GM13976 (cell line): ENCODE measurements around the gene SRSF8.

Experiments used
- DNase-seq: peaks from one replicate; pipeline ENCODE4 v3.0.0; 2012; ENCODE audit warnings: low spot score
- CTCF ChIP-seq: IDR thresholded peaks from 2 replicates; pipeline ENCODE4 v1.5.1; 2012; ENCODE audit warnings: borderline replicate concordance, mild to moderate bottlenecking; ENCODE audit not compliant: insufficient read depth; ENCODE audit errors: extremely low read depth, missing control alignments, control extremely low read depth
- in situ Hi-C: fragments of 300-500 bp; cut with MboI; formaldehyde crosslinking; loops from one replicate; pipeline ENCODE4 v1.12.0; 2022; ENCODE audit warnings: low sequenced_read_pairs, mixed read lengths, inconsistent platforms; ENCODE audit not compliant: unreplicated experiment

The SRSF8 gene

GRCh38 chr11:95101935-95102334 lies 35.2 kb downstream of the SRSF8 start:
- in situ Hi-C loops = no loop called here
- no peak for TF ChIP-seq CTCF
- no peak for DNase-seq

GRCh38 chr11:95102733-95103132 lies 36.0 kb downstream of the SRSF8 start:
- TF ChIP-seq CTCF = no peak
- no peak for DNase-seq
- in situ Hi-C loops = no loop called here

- in situ Hi-C loops = no loop called here
- DNase-seq = no peak
- no peak for TF ChIP-seq CTCF
Measured at GRCh38 chr11:95103701-95104100, 37.0 kb downstream of the SRSF8 start.

DNA sequence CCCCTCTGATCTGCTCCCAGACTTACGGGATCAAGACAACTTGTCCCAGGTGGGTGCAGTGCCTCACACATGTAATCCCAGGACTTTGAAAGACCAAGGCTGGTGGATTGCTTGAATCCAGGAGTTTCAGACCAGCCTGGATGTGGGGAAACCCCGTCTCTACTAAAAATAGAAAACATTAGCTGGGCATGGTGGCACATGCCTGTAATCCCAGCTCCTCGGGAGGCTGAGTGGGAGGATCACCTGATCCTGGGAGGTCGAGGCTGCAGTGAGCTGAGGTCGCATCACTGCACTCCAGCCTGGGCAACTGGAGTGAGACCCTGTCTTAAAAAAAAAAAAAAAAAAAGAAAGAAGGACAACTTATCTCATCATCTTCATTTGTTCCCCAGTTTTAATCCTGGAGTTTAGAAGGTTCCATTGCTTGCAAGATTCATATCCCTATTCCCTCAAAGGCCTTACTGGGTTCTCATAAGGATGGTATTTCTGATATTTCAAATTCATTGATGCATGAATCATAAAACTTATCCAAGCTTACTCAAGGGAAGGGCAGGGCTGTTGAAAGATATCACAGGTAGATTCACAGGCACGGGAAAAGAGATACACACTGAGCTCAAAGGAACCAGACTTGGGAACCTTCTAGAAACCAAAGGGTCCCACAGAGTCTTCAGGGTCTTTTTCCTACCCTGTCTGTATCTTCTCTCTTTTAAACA lies 37.6 kb downstream of the SRSF8 start:
- no peak for DNase-seq
- in situ Hi-C loops = no loop called here
- TF ChIP-seq CTCF = no peak

- in situ Hi-C loops = no loop called here
- no peak for TF ChIP-seq CTCF
- no peak for DNase-seq
Measured at GRCh38 chr11:95104856-95105255, 38.1 kb downstream of the SRSF8 start.

DNA sequence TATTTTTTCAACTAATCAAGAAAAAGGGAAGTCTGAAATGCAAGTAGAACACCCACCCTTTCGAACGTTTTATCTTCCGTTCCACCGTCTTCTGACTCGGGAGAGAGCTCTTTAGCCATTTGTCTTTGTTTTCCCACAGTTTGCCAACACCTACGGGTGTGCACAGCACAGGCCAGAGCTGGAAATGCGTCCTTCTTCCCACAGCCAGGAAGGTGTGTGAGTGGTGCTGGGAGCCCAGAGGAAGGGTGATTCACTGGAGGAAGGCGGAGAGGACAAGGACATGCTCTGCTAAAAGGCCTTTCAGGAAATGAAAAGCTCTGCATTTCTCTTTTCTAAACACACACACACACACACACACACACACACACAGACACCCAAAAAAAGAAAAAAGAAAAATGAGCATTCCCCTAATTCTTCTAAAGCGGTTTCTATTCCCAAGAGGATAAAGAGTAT lies 41.5 kb downstream of the SRSF8 start:
- DNase-seq = no peak
- in situ Hi-C loops = no loop called here
- no peak for TF ChIP-seq CTCF
